Left colon (tissue), 2 donors: ENCODE measurements around the gene MGAT4A. TPM values are rescaled to one million over a fixed set of nuclear protein-coding genes. Genes with fewer than 3 reads are reported as not detected.
"Not testable (repeated sequence)": the region's sequence is repeated elsewhere in the genome, so short reads cannot be mapped to it uniquely, and the experiment has no call there.

Experiments
- ATAC-seq: fragments of 200-7000 bp; cut with Tn5 transposase; one replicate; pipeline ENCODE4 v1.9.1; 2020; ENCODE audit warnings: mild to moderate bottlenecking, moderate library complexity
- DNase-seq, 2 donors: peaks; one replicate each; pipeline ENCODE4 v3.0.0-alpha.2; 2020
- intact Hi-C, 2 donors: fragments of 100-400 bp; cut with DNase I in 1 of 2; cut with micrococcal nuclease in 1 of 2; formaldehyde crosslinking; loops; one replicate each; pipeline versions ENCODE4 v1.11.2 to v1.14.0; 2022; cut with DNase I, micrococcal nuclease
- total RNA-seq, 2 donors: library from RNA; stranded (reverse); fragmentation: NEBNext Ultra II Directional; extraction: Animal tissue kit (Norgen Biotek cat#: 25700); gene quantifications; one replicate each; pipeline ENCODE4 v1.2.1, GENCODE V29; 2021
- donor health status: DM: no; HTN: no; CAD: no.
- donor health status: DM: yes; HTN: yes; CAD: no.

MGAT4A gene
- total RNA-seq, 2 donors from 2014 or later, result 115 to 154 TPM

GRCh38 chr2:98594665-98595064 lies 136.3 kb downstream of the MGAT4A start:
- ATAC-seq, intact Hi-C loops, DNase-seq: not testable (repeated sequence)

GRCh38 chr2:98592565-98592964 lies 138.4 kb downstream of the MGAT4A start:
- ATAC-seq (peak; percentile 7), DNase-seq (no peak)
- intact Hi-C loops, result no loop called here

DNA sequence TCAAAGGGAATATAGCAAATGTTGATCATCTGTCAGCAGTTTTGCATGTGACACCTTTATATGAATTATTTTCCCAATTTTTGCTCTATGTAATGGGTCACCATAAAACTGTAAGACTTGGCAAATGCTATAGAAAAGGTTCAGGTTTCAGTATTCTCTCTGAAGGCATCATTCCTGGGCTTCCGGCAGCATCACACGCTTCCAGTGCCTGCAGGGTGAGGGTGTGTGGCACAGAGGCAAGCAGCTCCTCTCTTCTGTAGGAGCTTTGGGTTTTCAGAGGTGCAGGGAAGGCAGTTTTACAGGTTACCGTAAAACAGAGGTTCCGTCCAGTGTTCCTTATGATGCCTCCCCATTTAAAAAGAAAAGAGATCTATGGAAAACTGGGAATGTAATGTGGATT lies 141.4 kb downstream of the MGAT4A start:
- intact Hi-C loops, result no loop called here
- DNase-seq (no peak), ATAC-seq (no peak)

DNA sequence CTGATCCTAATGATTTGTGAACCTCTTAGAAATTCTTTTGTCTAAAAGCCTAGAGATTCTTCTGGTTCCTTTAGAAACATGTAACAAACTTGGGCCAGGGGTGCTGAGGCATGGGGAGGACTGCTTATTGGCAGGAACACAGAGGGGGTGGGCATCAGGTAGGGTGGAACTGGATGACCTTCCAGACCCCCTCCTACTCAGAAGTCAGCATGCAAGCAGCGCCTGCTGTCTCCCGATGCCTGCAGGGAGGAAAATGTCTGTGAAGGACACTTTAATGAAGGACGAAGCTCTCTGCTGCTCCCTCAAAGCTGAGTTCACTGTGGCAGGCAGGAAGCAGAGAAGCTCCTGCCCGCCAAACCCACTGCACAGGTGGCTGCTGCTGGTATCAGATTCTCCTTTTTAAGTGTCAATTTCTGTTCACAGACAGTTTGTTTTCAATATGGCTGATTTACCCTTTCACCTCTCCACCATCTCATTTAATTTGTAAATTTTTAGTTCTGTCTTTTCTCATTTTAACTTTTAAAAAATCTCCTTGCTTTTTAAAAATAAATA lies 142.0 kb downstream of the MGAT4A start:
- no peak for DNase-seq
- intact Hi-C loops, result no loop called here
- no peak for ATAC-seq

- no peak for DNase-seq
- ATAC-seq, result no peak
- intact Hi-C loops, result no loop called here
These were observed 144.3 kb downstream of the MGAT4A start for GRCh38 chr2:98586551-98587140.

- intact Hi-C loops, result no loop called here
- DNase-seq, result no peak
- ATAC-seq, result no peak
These were observed 145.5 kb downstream of the MGAT4A start for GRCh38 chr2:98585386-98585785.

DNA sequence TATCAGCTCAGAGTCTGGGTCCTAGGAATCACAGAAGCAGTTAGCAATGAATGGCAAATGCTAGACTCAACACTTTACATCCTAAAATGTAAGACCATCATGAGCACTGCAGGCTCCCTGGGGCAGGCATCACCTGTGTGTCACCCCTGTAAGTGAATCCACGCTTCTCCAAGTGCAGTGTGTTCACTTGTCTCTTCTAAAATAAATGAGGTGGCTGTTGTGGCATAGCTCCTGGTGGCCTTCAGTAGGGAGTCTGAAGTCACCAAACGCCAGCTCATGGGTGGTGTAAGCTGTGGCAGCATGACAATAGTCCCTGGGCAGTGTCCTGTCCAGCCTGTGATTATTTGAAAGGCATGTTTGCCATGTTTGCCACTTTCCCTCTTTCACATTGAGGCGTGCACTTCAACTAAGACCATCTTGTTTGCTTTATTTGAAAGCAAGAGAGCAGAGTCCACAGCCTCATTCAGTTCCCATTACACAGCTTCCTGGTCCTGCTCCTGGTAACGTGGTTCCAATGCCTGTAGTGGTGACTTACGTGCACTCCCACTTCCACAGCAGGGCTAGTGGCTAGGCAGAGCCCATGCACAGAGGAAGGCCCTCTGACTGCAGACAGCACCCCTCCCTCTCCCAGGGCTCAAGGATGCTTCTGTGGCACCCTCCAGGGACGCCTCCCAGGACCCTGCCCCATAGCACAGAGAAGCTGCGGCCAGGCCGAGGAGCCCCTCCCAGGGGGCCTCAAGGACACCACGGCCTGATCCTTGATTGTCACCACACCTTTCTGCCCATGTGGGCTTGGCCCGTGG lies 146.9 kb downstream of the MGAT4A start:
- DNase-seq (no peak), ATAC-seq (peak; percentile 99)
- intact Hi-C loops, result no loop called here

- no peak for DNase-seq
- ATAC-seq, result peak; percentile 34
- intact Hi-C loops, result no loop called here
These were observed 147.7 kb downstream of the MGAT4A start for GRCh38 chr2:98583276-98583675.

DNA sequence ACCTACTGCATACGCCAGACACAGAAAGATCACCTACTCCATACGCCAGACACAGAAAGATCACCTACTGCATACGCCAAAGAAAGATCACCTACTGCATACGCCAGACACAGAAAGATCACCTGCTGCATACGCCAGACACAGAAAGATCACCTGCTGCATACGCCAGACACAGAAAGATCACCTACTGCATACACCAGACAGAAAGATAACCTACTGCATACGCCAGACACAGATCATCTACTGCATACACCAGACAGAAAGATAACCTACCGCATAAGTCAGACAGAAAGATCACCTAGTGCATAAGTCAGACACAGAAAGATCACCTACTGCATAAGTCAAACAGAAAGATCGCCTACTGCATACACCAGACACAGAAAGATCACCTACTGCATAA lies 148.4 kb downstream of the MGAT4A start:
- DNase-seq, result no peak

DNA sequence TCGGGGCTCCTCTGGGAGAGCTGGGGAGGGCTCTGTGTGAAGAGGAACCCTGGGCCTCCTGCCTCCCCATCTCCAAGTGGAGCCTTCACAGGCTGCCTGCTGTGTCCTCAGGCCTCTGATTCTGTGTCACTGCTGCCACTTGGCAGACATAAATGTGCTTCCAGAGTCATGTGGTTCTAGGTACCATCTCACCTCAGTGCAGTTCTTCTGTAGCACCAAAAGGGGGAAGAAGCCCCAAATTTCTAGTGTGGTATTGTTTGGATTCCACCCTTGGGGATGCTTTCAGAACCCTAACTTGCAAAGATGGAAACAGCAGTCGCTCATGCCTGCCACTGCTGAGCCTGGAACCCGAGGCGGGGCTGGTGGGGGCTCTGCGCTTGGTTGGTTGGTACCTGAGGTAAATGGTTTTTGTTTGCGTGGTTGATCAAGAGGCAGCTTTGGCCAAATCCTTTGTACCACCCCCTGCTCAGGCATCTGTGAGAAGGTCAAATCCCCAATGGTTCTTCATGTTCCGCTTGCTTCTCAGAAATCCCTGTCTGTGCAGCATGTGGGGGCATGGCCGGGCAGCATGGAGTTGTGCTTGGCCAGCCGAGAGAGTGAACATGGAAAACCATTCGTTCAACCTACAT lies 150.2 kb downstream of the MGAT4A start:
- intact Hi-C loops, result no loop called here
- ATAC-seq, result no peak
- no peak for DNase-seq

More for the DNA sequence above, 148.4 kb downstream of the MGAT4A start:
- ATAC-seq, result no peak
- intact Hi-C loops, result no loop called here

- DNase-seq, result no peak
- intact Hi-C loops, result no loop called here
- no peak for ATAC-seq
These were observed 151.0 kb downstream of the MGAT4A start for GRCh38 chr2:98579926-98580325.

DNA sequence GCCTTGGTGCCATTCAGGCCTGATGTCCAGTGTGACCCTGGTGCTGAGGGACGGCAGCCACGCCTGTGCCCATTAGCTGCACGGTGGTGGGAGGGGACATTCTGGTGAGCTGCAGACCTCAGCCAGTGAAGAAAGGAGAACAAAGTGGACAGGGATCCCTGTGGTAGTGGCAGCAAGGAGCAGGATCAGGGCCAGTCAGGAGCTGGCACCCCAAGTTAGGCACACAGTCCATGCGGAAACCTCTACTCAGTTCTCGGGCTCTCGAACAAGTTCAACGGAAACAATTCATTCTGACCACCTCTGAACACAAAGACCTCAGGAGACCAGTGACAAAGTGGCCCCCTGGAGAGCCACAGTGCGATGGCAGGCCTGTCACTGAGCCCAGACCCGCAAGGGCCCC lies 152.7 kb downstream of the MGAT4A start:
- no peak for ATAC-seq
- no peak for DNase-seq
- intact Hi-C loops, result no loop called here

DNA sequence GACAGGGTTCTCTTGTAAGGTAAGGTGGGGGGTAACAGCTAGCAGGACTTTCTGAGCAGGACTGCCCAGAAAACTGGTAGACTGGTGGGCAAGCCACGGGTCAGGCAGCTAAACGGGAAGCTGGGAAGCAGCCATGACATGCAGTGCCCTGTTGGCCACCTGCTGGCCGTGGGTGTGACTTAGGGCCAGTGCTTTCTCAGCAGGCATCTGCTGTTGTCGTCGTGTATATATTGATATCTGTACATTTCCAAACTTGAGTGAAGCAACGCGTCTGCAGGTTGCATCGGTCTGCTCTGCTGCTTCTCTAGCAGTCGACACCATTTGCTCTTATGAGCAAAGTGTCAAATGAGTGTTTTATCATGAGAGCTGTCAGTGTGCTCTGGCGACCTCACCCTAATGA lies 153.6 kb downstream of the MGAT4A start:
- intact Hi-C loops, result no loop called here
- no peak for ATAC-seq
- no peak for DNase-seq

GRCh38 chr2:98576666-98577312 lies 154.1 kb downstream of the MGAT4A start:
- ATAC-seq, result no peak
- intact Hi-C loops, result no loop called here
- DNase-seq, result no peak

DNA sequence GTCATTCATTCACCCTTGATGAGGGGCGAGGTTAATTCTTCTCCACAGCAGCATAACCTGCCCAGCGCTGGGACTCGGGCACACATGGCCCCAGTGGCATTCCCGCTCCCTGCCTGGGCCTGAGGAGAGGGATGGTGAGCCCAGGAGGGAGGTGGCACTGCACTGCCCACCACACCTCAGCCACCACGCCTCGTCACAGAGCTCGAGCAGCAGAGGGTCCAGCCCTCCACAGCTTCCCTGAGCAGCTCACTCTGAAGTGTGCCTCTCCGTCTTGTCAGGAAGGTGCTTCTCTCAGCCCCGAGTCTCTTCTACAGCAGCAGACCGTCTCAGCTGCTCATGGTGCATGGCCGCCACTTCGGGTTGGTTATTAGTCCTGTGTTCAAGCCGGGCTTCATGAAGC lies 157.5 kb downstream of the MGAT4A start:
- ATAC-seq (no peak), DNase-seq (no peak)
- intact Hi-C loops, result no loop called here

DNA sequence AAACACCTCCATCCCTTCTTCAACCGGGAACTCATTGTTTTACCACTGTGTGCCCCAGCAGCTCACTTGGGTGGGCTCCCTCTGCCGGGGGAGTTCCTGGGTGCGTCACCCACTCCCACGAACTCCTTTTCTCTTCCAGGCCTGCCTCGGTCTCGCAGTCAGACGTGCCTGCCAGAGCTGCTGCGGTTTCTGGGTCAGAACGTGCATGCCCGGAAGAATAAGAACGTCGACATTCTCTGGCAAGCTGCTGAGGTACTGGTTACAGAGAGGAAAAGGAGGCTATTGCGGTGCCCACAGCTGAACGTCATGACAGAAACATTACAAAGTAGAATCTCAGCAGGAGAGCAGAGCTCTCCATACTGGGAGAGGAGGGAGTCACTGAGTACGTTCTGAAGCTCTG lies 158.3 kb downstream of the MGAT4A start:
- no peak for ATAC-seq
- no peak for DNase-seq
- intact Hi-C loops, result no loop called here

- intact Hi-C loops, result no loop called here
- DNase-seq, result no peak
- no peak for ATAC-seq
These were observed 158.7 kb downstream of the MGAT4A start for GRCh38 chr2:98572211-98572610.

DNA sequence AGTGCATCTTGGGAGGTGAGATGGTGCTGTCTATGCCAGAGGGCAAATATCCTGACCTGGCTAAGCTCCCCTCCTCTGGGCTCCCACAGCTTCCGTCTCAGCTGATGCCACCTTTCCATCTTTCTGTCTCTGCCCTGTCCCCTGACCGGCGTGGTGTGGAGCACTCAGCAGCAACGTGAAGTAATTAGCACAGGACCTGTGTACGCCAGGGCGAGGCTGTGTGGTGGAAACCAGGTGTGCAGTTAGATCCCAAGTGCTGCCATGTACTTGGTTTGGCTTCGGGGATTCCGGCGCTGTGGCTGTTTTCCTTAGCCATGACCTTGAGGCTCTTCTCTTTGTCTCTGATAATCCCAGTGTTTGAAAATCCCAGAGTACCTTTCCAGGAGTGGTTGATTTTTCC lies 159.1 kb downstream of the MGAT4A start:
- intact Hi-C loops, result no loop called here
- ATAC-seq (no peak), DNase-seq (no peak)

DNA sequence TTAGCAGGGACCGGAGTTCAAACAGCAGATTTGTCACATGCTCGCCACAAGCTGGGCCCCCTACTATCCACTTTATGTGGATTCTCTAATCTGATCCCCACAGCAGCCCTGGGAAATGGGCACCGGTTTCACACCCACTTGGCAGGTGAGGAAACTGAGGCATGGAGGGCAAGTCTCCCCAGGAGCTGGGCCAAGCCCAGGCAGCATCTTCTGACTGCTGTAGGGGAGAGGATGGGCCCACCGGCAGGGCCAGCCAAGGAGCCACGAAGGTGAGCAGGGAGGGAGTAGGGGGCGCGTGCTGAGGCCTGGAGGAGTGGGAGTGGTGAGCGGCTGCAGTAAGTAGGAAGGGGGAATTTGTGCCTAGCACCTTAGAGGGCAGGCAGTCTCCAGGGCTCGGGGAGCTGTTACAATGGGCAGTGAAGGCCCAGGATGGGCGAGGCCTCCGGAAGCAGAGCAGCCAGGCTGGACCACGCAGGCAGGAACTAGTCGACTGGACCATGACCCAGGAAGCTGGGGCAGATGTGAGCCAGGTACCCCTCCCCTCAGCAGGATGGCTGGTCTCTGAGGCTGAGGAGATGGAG lies 159.7 kb downstream of the MGAT4A start:
- DNase-seq (no peak), ATAC-seq (peak; percentile 41)
- intact Hi-C loops, result no loop called here
